ENCODE data around the gene MYMK.

The MYMK gene

DNA sequence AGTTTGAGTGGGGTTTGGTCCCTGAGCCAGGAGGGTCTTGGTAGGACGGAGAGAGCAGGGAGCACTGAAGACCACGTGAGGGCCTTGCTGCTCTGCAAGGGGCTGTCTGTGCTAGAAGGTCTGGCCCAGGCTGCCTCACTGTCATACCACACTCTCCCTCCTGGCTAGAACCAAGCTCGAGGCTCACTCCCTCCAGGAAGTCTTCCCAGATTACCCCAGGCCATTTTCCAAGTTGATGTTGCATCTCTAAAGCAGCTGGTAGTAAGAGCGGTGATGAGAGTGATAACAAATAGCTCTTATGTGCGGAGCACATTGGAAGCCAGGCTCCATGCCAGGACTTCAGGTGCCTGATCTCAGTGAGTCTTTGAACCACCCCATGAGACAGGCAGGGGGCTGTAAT lies 6.6 kb downstream of the MYMK start:
- DNase-seq (ENCODE audit: low read depth), result no peak

DNA sequence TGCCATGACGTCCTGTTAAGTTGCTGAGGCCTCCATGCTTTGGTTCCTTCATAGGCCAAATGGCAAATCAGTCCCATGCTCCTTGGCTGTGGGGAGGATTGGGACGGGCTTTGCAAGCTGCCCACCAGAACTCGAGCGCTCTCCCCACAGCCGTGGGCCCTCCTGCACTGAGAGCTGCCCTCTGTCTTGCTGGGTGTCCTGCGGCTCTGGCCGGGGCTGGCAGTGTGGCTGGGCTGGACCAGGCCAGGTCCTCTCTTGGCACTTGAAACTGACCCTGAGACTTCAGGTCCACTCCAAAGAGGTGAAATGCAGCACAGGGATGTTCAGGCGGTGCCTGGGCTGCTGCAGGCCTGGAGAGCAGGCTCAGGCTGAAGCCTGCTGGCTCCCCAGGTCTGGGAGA lies 7.0 kb downstream of the MYMK start:
- DNase-seq (ENCODE audit: low read depth), result no peak

DNA sequence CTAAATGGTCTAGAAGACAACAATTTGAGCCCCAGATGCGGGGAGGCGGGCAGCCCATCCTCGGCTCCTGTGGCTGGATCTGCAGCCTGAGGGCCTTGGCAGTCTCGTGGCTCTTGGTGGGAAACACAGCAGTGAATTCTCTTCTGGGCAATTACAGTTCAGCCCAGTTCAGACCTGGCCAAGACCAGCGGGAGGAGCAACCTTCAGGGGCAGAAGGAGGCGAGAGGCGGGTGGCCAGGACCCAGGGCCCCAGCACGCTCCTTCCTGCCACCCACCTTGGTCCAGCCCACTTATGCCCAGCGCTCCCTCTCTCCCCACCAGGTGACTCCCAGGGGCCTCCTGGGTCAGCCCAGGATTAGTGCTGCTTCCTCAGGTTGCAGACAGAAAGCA lies 7.8 kb downstream of the MYMK start:
- DNase-seq (ENCODE audit: low read depth), result no peak

- DNase-seq (ENCODE audit: low read depth), result no peak
These were observed 8.4 kb downstream of the MYMK start for GRCh38 chr9:133516256-133516960.

DNA sequence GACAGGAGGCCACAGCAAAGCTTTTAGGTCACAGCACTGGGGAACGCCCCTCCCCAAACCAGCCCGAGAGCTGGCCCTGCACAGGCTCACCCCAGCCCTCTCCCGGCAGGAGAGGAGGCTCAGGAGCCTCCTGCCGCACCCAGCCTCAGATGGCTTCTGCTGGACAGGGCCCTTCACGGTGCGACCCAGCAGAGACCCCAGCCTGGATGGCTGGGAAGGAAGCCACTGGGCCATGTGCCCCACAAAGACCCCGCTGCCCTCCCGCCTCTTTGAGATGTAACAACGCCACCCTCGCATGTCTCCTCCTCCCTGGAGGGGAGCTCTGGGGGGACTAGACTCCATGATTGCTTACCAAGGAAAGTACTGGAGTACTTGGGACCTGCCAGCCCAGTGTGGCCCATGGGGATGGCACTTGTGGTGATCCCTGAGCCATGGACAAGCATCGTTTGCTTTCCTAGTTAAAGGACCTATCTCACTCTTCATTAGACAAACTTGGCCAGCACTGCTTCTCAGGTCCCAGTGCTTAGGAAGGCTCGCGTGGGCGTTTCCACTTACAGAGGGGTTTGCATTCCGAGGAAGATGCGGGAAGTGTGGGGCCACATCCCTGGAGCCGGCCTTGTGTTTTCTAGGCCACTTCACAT lies 9.0 kb downstream of the MYMK start:
- no peak for DNase-seq (ENCODE audit: low read depth)

DNA sequence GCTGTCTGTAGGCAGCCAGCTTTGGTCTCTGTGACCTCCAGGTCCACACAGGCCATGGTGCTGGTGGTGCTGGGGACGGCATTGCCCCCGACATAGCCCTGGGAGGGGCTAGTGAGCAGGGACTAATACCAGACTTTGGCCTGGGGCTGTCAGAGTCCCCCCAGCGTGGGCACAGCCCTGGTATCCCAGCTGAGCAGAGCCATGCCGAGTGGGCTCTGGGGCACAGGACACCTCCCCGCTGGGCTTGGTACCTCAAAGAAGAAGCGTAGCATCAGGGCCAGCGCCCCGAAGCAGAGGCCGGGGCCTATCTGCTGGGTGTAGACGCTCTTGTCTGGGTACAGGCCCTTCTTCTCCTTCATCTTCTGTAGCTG lies 9.5 kb downstream of the MYMK start:
- no peak for DNase-seq (ENCODE audit: low read depth)

GRCh38 chr9:133514460-133515239 lies 10.1 kb downstream of the MYMK start:
- DNase-seq (ENCODE audit: low read depth), result no peak

GRCh38 chr9:133513214-133514100 lies 11.3 kb downstream of the MYMK start:
- no peak for DNase-seq (ENCODE audit: low read depth)

GRCh38 chr9:133512253-133513213 lies 12.2 kb downstream of the MYMK start:
- no peak for DNase-seq (ENCODE audit: low read depth)

GRCh38 chr9:133511607-133512006 lies 13.2 kb downstream of the MYMK start:
- no peak for DNase-seq (ENCODE audit: low read depth)

DNA sequence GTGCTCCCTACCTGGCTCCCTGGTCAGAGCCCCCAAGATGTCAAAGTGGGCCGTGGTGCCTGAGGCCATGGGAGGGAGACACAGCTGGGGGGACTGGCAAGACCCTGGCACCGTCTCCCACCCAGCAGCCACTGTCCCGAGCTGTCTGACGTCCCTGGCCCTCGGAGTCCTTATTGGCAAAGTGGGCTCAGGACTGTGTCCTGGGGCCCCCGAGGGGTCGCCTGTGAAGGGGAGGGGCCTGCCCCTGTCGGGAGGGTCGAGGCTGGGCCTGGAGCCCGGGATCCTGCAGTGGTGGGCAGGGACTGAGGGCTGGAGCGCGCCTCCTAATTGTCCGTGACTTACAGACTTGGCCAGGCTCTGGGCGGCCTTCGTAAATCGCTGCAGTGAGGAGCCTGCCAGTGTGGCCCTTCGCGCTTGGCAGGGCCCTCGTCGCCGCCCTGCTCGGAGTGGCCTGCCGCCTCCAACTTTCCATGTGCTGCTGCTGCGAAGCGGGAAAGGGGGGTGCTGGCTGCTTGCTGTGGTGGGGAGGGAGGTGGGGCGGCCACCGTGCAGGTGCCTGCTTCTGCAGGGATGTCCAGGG lies 13.7 kb downstream of the MYMK start:
- no peak for DNase-seq (ENCODE audit: low read depth)

GRCh38 chr9:133509179-133510083 lies 15.3 kb downstream of the MYMK start:
- no peak for DNase-seq (ENCODE audit: low read depth)

DNA sequence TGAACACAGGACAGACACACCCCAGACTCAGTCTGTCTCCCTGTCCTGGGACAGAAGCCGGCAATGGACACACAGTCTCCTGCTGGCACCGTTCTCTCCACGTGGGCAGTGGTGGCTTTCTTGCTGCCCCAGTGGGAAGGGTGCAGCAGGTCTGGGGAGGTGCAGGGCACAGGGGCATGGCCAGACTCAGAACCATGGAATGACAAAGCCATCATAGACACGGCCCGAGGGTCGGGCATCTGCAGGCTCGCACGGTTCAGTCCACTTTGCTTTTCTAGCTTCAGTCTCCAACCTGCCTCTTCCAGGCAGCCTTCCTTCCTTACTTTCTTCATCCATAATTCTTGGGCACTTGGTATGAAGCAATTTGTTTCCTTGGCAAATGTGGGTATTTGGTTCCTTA lies 16.7 kb downstream of the MYMK start:
- no peak for DNase-seq (ENCODE audit: low read depth)

DNA sequence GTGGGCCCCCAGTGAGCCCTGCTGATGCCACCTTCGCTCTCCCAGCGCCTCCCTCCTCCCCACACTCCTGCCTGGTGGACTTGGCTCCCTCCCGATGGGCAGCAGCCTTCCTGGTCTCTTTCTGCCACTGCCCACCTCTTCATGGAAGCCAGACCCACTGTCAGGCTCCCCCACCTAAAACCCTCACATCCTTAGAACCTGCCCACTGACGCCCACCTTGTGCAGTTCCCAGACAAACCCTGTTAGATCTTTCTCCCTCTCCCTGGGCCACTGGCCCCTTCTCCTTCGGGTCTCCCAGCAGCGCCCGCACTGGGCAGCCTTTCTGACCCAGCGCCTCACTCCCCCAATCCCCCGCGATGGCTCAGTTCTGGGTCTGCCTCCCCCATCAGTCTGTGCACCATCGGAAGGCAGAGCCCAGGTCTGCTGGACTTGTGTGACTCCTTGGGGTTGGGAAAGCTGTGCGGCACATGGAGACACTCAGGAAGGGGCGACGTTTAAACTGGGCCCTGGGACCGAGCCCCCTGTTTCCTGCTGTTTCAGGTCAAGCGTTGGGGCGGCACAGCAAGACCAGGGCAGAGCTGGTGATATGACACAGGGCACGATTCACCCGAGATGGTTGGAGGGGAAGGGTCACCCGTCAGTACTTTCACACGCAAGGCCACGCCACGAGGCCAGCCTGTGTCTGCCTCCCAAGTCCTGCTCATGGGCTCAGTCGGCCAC lies 17.4 kb downstream of the MYMK start:
- no peak for DNase-seq (ENCODE audit: low read depth)

GRCh38 chr9:133506653-133507038 lies 18.1 kb downstream of the MYMK start:
- no peak for DNase-seq (ENCODE audit: low read depth)

GRCh38 chr9:133505901-133506652 lies 18.7 kb downstream of the MYMK start:
- DNase-seq (ENCODE audit: low read depth), result no peak

DNA sequence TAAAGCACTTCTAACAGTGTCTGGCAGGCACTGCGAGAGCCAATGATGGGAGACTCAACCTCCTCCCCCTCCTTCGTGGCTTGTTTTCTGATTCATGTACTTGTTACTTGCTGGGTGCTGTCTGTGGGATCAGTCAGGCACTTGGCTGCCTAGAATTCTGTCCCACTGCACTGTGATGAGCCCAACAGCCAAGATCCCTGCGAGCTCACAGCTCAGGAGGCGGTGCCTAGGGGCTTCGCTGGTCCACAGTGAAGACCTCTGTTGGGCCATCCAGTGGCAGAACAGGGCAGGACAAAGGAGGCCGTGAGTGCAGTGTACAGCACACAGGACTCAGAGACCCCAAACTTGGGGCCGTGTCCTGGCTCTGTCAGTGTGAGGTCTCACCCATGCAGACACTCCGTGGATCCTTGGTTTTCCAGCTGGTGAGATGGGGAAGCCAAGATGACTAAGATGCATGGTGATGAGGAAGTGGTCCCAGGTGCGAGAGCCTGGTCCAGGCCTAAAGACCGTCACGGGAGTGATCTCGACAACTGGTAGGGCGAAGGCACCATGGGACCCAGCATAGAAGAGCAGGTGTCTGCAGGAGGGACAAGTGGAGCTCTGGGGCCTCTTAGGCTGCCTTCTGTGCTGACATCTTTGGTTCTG lies 19.5 kb downstream of the MYMK start:
- DNase-seq (ENCODE audit: low read depth), result no peak

DNA sequence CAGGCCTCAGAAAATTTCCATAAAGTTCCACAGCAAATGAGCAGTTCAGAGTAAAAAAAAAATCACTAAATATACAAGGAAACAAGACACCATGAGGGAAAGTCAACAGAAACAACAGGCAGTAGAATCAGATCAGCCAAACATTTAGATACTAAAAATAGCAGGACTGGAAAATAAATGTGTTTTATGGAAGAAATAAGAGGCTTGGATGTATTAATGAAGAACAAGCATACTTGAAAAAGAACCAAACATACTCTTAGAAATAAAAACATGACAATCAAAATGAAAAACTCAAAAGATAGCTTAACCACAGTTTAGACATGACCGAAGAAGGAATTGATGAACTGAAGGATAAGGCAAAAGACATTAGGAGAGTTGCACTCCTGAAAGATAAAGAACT lies 22.6 kb downstream of the MYMK start:
- no peak for DNase-seq (ENCODE audit: low read depth)

Data from stimulated activated CD8-positive, alpha-beta memory T cell treated with anti-CD3 and anti-CD28 coated beads, Interleukin-12 subunit alpha, Interleukin-12 subunit beta, amount 100 ng/mL, for 4 hours (primary cell).